Aorta (tissue), 5 donors: ENCODE results near the gene FLII. TPM values are rescaled to one million over a fixed set of nuclear protein-coding genes. Genes with fewer than 3 reads are reported as not detected.
A peak's percentile ranks its signal among the peaks of the same experiment; 100 is the strongest.

Experiments
- ATAC-seq: fragments of 200-7000 bp; cut with Tn5 transposase; one replicate; pipeline ENCODE4 v1.9.1; 2022; ENCODE audit warnings: moderate library complexity; ENCODE audit not compliant: low FRiP score
- DNase-seq, 2 donors: peaks; one replicate each; pipeline ENCODE4 v3.0.0-alpha.2; 2020
- H3K27ac ChIP-seq, 2 donors: one replicate each; pipeline ENCODE4 v1.5.1; 2013; ENCODE audit warnings: low read length in 2 of 2, mild to moderate bottlenecking in 2 of 2, moderate library complexity in 2 of 2, control low read depth in 1 of 2, inconsistent platforms in 1 of 2, low read depth in 1 of 2
- H3K27me3 ChIP-seq, 2 donors: one replicate each; pipeline ENCODE4 v1.6.1; 2013; ENCODE audit warnings: control low read depth in 1 of 2, low read length in 1 of 2, mild to moderate bottlenecking in 1 of 2, moderate library complexity in 1 of 2; ENCODE audit not compliant: insufficient read depth in 2 of 2, control insufficient read depth in 1 of 2
- H3K36me3 ChIP-seq, 2 donors: one replicate each; pipeline ENCODE4 v1.6.1; 2013; ENCODE audit warnings: control low read depth in 1 of 2, low read length in 1 of 2, mild to moderate bottlenecking in 1 of 2; ENCODE audit not compliant: insufficient read depth in 2 of 2, control insufficient read depth in 1 of 2
- H3K4me1 ChIP-seq, 2 donors: one replicate each; pipeline ENCODE4 v1.6.1; 2013; ENCODE audit warnings: low read length in 2 of 2, control low read depth in 1 of 2, mild to moderate bottlenecking in 1 of 2, moderate library complexity in 1 of 2; ENCODE audit not compliant: insufficient read depth in 2 of 2, control insufficient read depth in 1 of 2
- H3K4me3 ChIP-seq, 2 donors: one replicate each; pipeline ENCODE4 v1.5.1; 2013; ENCODE audit warnings: low read length in 2 of 2, control low read depth in 1 of 2, mild to moderate bottlenecking in 1 of 2
- H3K9me3 ChIP-seq: one replicate; pipeline ENCODE4 v1.6.1; 2013; ENCODE audit warnings: mild to moderate bottlenecking, low read length; ENCODE audit not compliant: control insufficient read depth
- WGBS, 2 donors: extraction: QIAGEN DNeasy Blood & Tissue Kit; methylation state at CpG; one replicate each; pipeline ENCODE4 v1.1.7; 2013; 5-methylcytosine and 5-hydroxymethylcytosine counted together
- intact Hi-C, 2 donors: fragments of 100-400 bp; cut with DNase I; formaldehyde crosslinking; loops; one replicate each; pipeline versions ENCODE4 v1.14.2 to v1.15.0; 2022
- polyA plus RNA-seq, 2 donors: library from polyadenylated mRNA; stranded (reverse); fragments of 200-250 nt; gene quantifications; one replicate each; pipeline ENCODE4 v1.2.3, GENCODE V29; 2013
- total RNA-seq, 2 donors: library from RNA; stranded (reverse); fragmentation: NEBNext Ultra II Directional; extraction: Animal tissue kit (Norgen Biotek cat#: 25700); gene quantifications; one replicate each; pipeline ENCODE4 v1.2.1, GENCODE V29; 2021
- donor health status: healthy with polysubstance abuse.
- donor health status: Bipolar disorder and iron deficiency.
- donor health status: DM: no; HTN: no; CAD: no.
- donor health status: DM: no; HTN: no; CAD: no.
- donor health status: DM: yes; HTN: yes; CAD: no.

The FLII gene
- total and polyA plus RNA-seq, 4 donors = 87.5 to 355 (median 275) TPM

- Histone ChIP-seq H3K4me3 (no peak overlapping the region), H3K36me3 (peaks cover 5 to 12% of the 10 kb centered on the region in 2 donors), H3K4me1 (no peaks in the 10 kb centered on the region), H3K27me3 (no peaks in the 10 kb centered on the region), H3K27ac (no peak overlapping the region), H3K9me3 (no peaks in the 10 kb centered on the region)
- intact Hi-C loops = no loop called here
- DNase-seq (no peak), ATAC-seq (no peak)
- WGBS, 2 donors = 84 to 85% methylated on average over 9 of the region's 9 CpGs
Measured at GRCh38 chr17:18250259-18250658, 8.3 kb downstream of the FLII start.

- no peak for DNase-seq
- WGBS, 2 donors = 82 to 85% methylated on average over 7 of the region's 7 CpGs
- Histone ChIP-seq H3K4me3 (no peak overlapping the region), H3K36me3 (peaks cover 3 to 12% of the 10 kb centered on the region in 2 donors), H3K27ac (no peak overlapping the region), H3K4me1 (no peaks in the 10 kb centered on the region), H3K9me3 (no peaks in the 10 kb centered on the region), H3K27me3 (no peaks in the 10 kb centered on the region)
- ATAC-seq = no peak
- intact Hi-C loops = no loop called here
Measured at GRCh38 chr17:18248811-18249210, 9.7 kb downstream of the FLII start.

GRCh38 chr17:18248300-18248731 is 10.2 kb downstream of the FLII start:
- H3K27me3 ChIP-seq = no peaks in the 10 kb centered on the region
- ATAC-seq (peak; percentile 70), DNase-seq (no peak)
- no peak overlapping the region for H3K27ac ChIP-seq
- no peak overlapping the region for H3K4me3 ChIP-seq
- no peaks in the 10 kb centered on the region for H3K4me1 ChIP-seq
- intact Hi-C loops = no loop called here
- WGBS, 2 donors = 10 to 17% methylated on average over 9 of the region's 9 CpGs
- H3K36me3 ChIP-seq = peaks cover 0 to 12% of the 10 kb centered on the region in 2 donors
- no peaks in the 10 kb centered on the region for H3K9me3 ChIP-seq

GRCh38 chr17:18247613-18248001 is 10.9 kb downstream of the FLII start:
- H3K27ac ChIP-seq = no peak overlapping the region
- no peak for DNase-seq
- peaks cover 0 to 12% of the 10 kb centered on the region in 2 donors for H3K36me3 ChIP-seq
- H3K9me3 ChIP-seq = no peaks in the 10 kb centered on the region
- no peaks in the 10 kb centered on the region for H3K4me1 ChIP-seq
- no peaks in the 10 kb centered on the region for H3K27me3 ChIP-seq
- ATAC-seq = no peak
- H3K4me3 ChIP-seq = no peak overlapping the region
- WGBS, 2 donors = 75 to 80% methylated on average over 30 of the region's 30 CpGs
- intact Hi-C loops = no loop called here

GRCh38 chr17:18246880-18247612 is 11.5 kb downstream of the FLII start:
- intact Hi-C loops = no loop called here
- 54 to 58% methylated on average over 37 to 46 of the region's 46 CpGs for WGBS, 2 donors

GRCh38 chr17:18246109-18246725 is 12.3 kb downstream of the FLII start:
- Histone ChIP-seq H3K36me3 (peaks cover 0 to 11% of the 10 kb centered on the region in 2 donors), H3K27me3 (no peaks in the 10 kb centered on the region), H3K27ac (no peak overlapping the region), H3K9me3 (no peaks in the 10 kb centered on the region), H3K4me1 (no peaks in the 10 kb centered on the region), H3K4me3 (no peak overlapping the region)
- DNase-seq (no peak), ATAC-seq (no peak)
- WGBS, 2 donors = 87% methylated on average over 22 to 24 of the region's 24 CpGs
- intact Hi-C loops = no loop called here

More at GRCh38 chr17:18246880-18247612, 11.5 kb downstream of the FLII start:
- peaks cover 0 to 12% of the 10 kb centered on the region in 2 donors for H3K36me3 ChIP-seq
- ATAC-seq (peak; percentile 3), DNase-seq (no peak)
- H3K4me1 ChIP-seq = no peaks in the 10 kb centered on the region
- H3K9me3 ChIP-seq = no peaks in the 10 kb centered on the region
- H3K27me3 ChIP-seq = no peaks in the 10 kb centered on the region
- no peak overlapping the region for H3K4me3 ChIP-seq
- no peak overlapping the region for H3K27ac ChIP-seq

GRCh38 chr17:18245038-18245776 is 13.3 kb downstream of the FLII start:
- intact Hi-C loops = no loop called here
- Histone ChIP-seq H3K27me3 (no peaks in the 10 kb centered on the region), H3K4me3 (no peak overlapping the region), H3K27ac (no peak overlapping the region), H3K36me3 (peaks cover 0 to 6% of the 10 kb centered on the region in 2 donors), H3K9me3 (no peaks in the 10 kb centered on the region), H3K4me1 (no peaks in the 10 kb centered on the region)
- WGBS, 2 donors = 86 to 88% methylated on average over 21 of the region's 21 CpGs
- no peak for DNase-seq
- ATAC-seq = no peak

GRCh38 chr17:18241229-18241871 is 17.2 kb downstream of the FLII start:
- no peaks in the 10 kb centered on the region for H3K4me1 ChIP-seq
- H3K36me3 ChIP-seq = peaks cover 0 to 8% of the 10 kb centered on the region in 2 donors
- H3K9me3 ChIP-seq = no peaks in the 10 kb centered on the region
- no peak for DNase-seq
- no peak for ATAC-seq
- no peak overlapping the region for H3K27ac ChIP-seq
- 86 to 87% methylated on average over 28 of the region's 28 CpGs for WGBS, 2 donors
- intact Hi-C loops = no loop called here
- H3K27me3 ChIP-seq = no peaks in the 10 kb centered on the region
- no peak overlapping the region for H3K4me3 ChIP-seq
